Measurements from ENCODE around the gene ANKDD1B.
"Not testable (repeated sequence)": the region's sequence is repeated elsewhere in the genome, so short reads cannot be mapped to it uniquely, and the experiment has no call there.

DNA sequence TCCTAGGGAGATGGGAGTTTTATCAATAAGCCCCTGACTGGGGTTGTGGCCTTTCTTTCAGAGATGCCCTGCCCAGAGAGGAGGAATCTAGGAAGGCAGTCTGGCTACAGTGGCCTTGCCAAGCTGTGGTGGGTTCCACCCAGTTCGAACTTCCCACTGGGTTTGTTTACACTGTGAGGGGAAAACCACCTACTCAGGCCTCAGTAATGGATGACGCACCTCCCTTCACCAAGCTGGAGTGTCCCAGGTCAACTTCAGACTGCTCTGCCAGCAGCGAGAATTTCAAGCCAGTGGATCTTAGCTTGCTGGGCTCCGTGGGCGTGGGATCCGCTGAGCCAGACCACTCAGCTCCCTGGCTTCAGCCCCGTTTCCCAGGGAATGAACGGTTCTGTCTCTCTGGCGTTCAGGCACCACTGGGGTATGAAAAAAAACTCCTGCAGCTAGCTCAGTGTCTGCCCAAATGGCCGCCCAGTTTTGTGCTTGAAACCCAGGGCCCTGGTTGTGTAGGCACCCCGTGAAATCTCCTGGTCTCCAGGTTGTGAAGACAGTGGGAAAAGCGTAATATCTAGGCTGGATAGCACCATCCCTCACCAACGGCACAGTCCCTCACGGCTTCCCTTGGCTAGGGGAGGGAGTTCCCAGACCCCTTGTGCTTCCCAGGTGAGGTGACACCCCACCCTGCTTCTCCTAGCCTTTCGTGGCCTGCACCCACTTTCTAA lies 45.1 kb upstream of the ANKDD1B start:
- TF ChIP-seq CTCF (IDR thresholded peaks at IDR 0.05); POLR2AphosphoS5 (IDR thresholded peaks at IDR 0.05; ENCODE audit: insufficient read depth in 1 of 2, low read depth in 1 of 2); POLR2A (IDR thresholded peaks at IDR 0.05): not testable (repeated sequence)

All from vagina (tissue), 2 donors.